ENCODE results near the gene SLC18B1.

The SLC18B1 gene

DNA sequence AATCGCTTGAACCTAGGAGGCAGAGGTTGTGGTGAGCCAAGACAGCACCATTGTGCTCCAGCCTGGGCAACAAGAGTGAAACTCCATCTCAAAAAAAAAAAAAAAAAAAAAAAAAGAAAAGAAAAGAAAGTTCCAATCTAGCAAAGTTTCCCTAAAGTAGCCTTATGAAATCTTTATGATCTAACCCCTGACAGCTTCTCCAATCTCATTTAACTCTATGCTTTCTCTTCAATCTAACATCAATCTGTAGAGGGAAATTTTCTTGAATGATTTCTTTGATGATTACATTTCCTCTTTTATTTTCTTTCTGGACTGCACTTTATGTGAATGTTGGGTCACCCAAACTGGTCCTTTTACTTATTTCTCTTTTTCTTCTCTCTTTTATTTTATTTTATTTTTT, 2.2 kb upstream of the SLC18B1 start:
- no peak for DNase-seq (ENCODE audit: low spot score)
- TF ChIP-seq, protein P1, sequence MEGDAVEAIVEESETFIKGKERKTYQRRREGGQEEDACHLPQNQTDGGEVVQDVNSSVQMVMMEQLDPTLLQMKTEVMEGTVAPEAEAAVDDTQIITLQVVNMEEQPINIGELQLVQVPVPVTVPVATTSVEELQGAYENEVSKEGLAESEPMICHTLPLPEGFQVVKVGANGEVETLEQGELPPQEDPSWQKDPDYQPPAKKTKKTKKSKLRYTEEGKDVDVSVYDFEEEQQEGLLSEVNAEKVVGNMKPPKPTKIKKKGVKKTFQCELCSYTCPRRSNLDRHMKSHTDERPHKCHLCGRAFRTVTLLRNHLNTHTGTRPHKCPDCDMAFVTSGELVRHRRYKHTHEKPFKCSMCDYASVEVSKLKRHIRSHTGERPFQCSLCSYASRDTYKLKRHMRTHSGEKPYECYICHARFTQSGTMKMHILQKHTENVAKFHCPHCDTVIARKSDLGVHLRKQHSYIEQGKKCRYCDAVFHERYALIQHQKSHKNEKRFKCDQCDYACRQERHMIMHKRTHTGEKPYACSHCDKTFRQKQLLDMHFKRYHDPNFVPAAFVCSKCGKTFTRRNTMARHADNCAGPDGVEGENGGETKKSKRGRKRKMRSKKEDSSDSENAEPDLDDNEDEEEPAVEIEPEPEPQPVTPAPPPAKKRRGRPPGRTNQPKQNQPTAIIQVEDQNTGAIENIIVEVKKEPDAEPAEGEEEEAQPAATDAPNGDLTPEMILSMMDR (IDR thresholded peaks at IDR 0.05; ENCODE audit: extremely low read depth, insufficient read depth, missing control alignments) = no peak
- in situ Hi-C loops (cut with MboI; ENCODE audit: low pct_unique_long_range_greater_than_20kb, low sequenced_read_pairs, unreplicated experiment) = no loop called here

DNA sequence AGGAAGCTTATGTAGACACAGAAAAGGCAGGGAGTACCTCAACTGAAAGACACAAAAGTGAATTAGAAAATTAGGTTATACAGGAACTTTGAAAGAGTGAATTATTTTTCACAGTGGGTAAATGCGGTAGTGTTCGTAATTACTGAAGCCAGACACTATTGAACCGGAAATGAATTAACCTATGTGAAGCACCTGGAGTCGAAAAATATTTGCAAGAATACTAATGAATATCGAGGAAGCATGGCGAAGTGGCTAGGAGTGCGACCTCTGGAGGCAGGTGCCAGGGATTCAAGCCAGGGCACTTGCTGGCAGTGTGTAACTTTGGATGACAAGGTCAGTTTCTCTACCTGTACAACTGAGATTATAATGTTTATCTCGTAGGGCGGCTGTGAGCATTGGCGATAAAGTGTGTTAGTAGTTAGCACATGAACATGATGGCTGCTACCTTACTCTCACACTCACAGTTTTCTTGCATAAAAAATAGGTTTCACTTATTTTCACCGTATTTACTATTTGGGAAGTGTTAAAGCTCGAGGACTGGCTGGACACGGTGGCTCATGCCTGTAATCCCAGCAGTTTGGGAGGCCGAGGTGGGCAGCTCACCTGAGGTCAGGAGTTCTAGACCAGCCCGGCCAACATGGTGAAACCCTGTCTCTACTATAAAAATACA, 567 bp upstream of the SLC18B1 start:
- TF ChIP-seq, protein P1 (IDR thresholded peaks at IDR 0.05; ENCODE audit: extremely low read depth, insufficient read depth, missing control alignments) = peak; percentile 89
- in situ Hi-C loops (cut with MboI; ENCODE audit: low pct_unique_long_range_greater_than_20kb, low sequenced_read_pairs, unreplicated experiment) = no loop called here
- DNase-seq (ENCODE audit: low spot score) = peak; percentile 73

DNA sequence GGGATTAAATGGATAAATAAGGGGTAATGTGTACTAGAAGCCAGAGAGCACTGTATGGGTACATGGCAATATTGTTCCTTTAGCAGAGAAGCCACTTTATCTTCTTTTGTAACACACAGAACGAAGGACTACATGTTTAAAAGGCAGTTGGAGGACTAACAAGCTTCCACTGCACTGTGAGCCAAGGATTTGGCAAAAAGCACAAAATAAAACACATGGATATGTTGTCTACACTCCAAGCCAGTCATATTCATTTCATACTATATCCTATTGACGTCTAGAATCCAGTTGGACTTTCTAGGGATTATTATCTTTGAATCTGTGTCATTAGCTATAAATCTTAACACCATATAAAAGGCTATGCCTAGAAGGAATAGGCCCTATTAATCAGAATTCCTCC, 3.0 kb downstream of the SLC18B1 start:
- no peak for DNase-seq (ENCODE audit: low spot score)
- in situ Hi-C loops (cut with MboI; ENCODE audit: low pct_unique_long_range_greater_than_20kb, low sequenced_read_pairs, unreplicated experiment) = no loop called here
- TF ChIP-seq, protein P1 (IDR thresholded peaks at IDR 0.05; ENCODE audit: extremely low read depth, insufficient read depth, missing control alignments) = no peak

DNA sequence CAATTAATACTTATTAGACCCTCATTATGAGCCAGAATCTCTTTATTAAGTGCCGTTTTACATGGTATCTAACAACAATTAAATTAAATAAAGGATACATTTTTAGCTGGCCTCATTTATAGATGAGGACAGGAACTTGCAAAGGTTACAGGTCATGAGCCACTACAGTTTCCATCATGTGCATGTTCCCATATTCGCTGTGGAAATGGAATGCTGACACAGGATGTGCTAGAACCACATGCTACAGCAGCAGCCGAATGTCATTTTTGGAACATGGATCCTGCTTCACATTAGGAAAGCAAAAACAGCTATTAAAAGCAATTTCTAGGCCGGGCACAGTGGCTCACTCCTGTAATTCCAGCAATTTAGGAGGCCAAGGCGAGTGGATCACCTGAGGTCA, 5.9 kb downstream of the SLC18B1 start:
- DNase-seq (ENCODE audit: low spot score) = no peak
- in situ Hi-C loops (cut with MboI; ENCODE audit: low pct_unique_long_range_greater_than_20kb, low sequenced_read_pairs, unreplicated experiment) = no loop called here
- TF ChIP-seq, protein P1 (IDR thresholded peaks at IDR 0.05; ENCODE audit: extremely low read depth, insufficient read depth, missing control alignments) = no peak

DNA sequence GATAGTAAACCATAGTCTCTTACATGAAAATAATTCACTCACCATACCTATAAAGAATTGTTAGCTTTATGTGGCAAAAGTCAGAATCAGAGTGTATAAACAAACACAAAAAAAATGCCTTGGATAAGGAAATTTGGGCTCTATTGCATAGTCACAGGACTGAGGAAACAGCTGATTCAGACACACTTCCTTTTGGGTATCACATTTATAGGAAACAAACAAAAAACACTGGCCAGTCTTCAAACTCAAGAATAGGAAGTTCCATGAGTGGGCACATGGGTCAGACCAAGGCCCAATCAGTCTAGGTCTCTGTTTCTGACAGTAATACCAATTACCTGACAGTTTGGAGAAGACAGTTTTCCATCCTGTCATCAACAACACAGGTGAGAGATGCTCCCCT, 8.0 kb downstream of the SLC18B1 start:
- DNase-seq (ENCODE audit: low spot score) = no peak
- TF ChIP-seq, protein P1 (IDR thresholded peaks at IDR 0.05; ENCODE audit: extremely low read depth, insufficient read depth, missing control alignments) = no peak
- in situ Hi-C loops (cut with MboI; ENCODE audit: low pct_unique_long_range_greater_than_20kb, low sequenced_read_pairs, unreplicated experiment) = no loop called here

DNA sequence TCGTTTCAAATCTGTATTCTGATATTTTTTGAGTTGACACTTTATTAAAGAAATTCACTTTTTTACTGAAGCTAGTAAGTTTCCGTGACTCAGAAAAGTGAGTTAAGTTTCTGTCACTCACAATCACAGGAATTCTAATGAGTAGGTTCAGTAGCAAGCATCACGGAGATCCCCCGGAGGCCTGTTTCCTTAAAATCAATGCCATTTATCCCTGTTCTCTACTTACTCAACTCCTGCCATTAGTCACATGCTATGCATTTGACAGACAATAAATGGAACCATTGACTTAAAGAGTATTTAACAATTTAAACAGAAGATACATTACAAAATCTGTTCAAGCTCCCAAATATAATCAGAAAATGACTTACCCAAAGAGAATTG, 9.1 kb downstream of the SLC18B1 start:
- in situ Hi-C loops (cut with MboI; ENCODE audit: low pct_unique_long_range_greater_than_20kb, low sequenced_read_pairs, unreplicated experiment) = no loop called here

More for the DNA sequence above, 9.1 kb downstream of the SLC18B1 start:
- no peak for DNase-seq (ENCODE audit: low spot score)
- TF ChIP-seq, protein P1 (IDR thresholded peaks at IDR 0.05; ENCODE audit: extremely low read depth, insufficient read depth, missing control alignments) = no peak
